Common myeloid progenitor, CD34-positive (primary cell): ENCODE results near the gene AFTPH.
A peak's percentile ranks its signal among the peaks of the same experiment; 100 is the strongest.

Experiments
- CTCF ChIA-PET: fragments of 350-600 bp; sonication (Branson Sonifier 250); formaldehyde crosslinking; loops from one replicate; lab custom pipeline; 2021; ENCODE audit warnings: antibody characterized with exemption; lab: Charles Lee
- POLR2A ChIA-PET: fragments of 350-600 bp; sonication (Branson Sonifier 250); formaldehyde crosslinking; loops from one replicate; lab custom pipeline; 2021; ENCODE audit warnings: antibody characterized with exemption; lab: Charles Lee
- DNase-seq, 3 donors: peaks; one replicate each; pipeline versions ENCODE4 v3.0.0 to v3.0.0-alpha.2; 2013
- H3K27ac ChIP-seq, 2 experiments: 1 replicate in 1 of 2; 2 replicates in 1 of 2; pipeline ENCODE4 v1.7.0; 2013; ENCODE audit warnings: inconsistent platforms in 2 of 2, low read length in 2 of 2, mild to moderate bottlenecking in 2 of 2, low read depth in 1 of 2, moderate library complexity in 1 of 2; ENCODE audit not compliant: severe bottlenecking in 2 of 2, insufficient read depth in 1 of 2, poor library complexity in 1 of 2
- H3K27me3 ChIP-seq, 5 experiments: replicated peaks in 2 of 5; 1 replicate in 3 of 5; 2 replicates in 2 of 5; pipeline versions ENCODE4 v1.6.1 to v1.7.0; 2013; ENCODE audit warnings: low read length in 4 of 5, mild to moderate bottlenecking in 2 of 5, moderate library complexity in 2 of 5, inconsistent platforms in 1 of 5; ENCODE audit not compliant: insufficient read depth in 5 of 5, control insufficient read depth in 4 of 5
- H3K36me3 ChIP-seq, 4 experiments: 1 replicate in 2 of 4; 2 replicates in 2 of 4; pipeline versions ENCODE4 v1.6.1 to v1.7.0; 2013; ENCODE audit warnings: low read length in 3 of 4, control low read depth in 1 of 4, mild to moderate bottlenecking in 1 of 4; ENCODE audit not compliant: control insufficient read depth in 4 of 4, insufficient read depth in 4 of 4
- H3K4me1 ChIP-seq, 4 experiments: 1 replicate in 3 of 4; 2 replicates in 1 of 4; pipeline versions ENCODE4 v1.6.1 to v1.7.1; 2013; ENCODE audit warnings: low read length in 3 of 4, mild to moderate bottlenecking in 3 of 4, control low read depth in 1 of 4, inconsistent platforms in 1 of 4, moderate library complexity in 1 of 4; ENCODE audit not compliant: control insufficient read depth in 4 of 4, insufficient read depth in 4 of 4; ENCODE audit errors: control extremely low read depth in 1 of 4
- H3K4me3 ChIP-seq, 7 experiments: 1 replicate in 4 of 7; 2 replicates in 3 of 7; pipeline versions ENCODE4 v1.5.1 to v1.7.0; 2013; ENCODE audit warnings: mild to moderate bottlenecking in 7 of 7, low read length in 6 of 7, moderate library complexity in 6 of 7, inconsistent platforms in 2 of 7, low read depth in 2 of 7, control low read depth in 1 of 7; ENCODE audit not compliant: insufficient read depth in 4 of 7, control insufficient read depth in 1 of 7; ENCODE audit errors: extremely low read depth in 1 of 7
- H3K9me3 ChIP-seq, 5 experiments: 1 replicate in 4 of 5; 2 replicates in 1 of 5; pipeline versions ENCODE4 v1.6.1 to v1.7.1; 2013; ENCODE audit warnings: low read length in 4 of 5, mild to moderate bottlenecking in 2 of 5, inconsistent platforms in 1 of 5, low read depth in 1 of 5, moderate library complexity in 1 of 5; ENCODE audit not compliant: control insufficient read depth in 4 of 5, insufficient read depth in 2 of 5; ENCODE audit errors: control extremely low read depth in 1 of 5
- WGBS: methylation state at CpG from one replicate; pipeline ENCODE4 v1.1.5; 2013; ENCODE audit not compliant: insufficient coverage; 5-methylcytosine and 5-hydroxymethylcytosine counted together

The AFTPH gene

DNA sequence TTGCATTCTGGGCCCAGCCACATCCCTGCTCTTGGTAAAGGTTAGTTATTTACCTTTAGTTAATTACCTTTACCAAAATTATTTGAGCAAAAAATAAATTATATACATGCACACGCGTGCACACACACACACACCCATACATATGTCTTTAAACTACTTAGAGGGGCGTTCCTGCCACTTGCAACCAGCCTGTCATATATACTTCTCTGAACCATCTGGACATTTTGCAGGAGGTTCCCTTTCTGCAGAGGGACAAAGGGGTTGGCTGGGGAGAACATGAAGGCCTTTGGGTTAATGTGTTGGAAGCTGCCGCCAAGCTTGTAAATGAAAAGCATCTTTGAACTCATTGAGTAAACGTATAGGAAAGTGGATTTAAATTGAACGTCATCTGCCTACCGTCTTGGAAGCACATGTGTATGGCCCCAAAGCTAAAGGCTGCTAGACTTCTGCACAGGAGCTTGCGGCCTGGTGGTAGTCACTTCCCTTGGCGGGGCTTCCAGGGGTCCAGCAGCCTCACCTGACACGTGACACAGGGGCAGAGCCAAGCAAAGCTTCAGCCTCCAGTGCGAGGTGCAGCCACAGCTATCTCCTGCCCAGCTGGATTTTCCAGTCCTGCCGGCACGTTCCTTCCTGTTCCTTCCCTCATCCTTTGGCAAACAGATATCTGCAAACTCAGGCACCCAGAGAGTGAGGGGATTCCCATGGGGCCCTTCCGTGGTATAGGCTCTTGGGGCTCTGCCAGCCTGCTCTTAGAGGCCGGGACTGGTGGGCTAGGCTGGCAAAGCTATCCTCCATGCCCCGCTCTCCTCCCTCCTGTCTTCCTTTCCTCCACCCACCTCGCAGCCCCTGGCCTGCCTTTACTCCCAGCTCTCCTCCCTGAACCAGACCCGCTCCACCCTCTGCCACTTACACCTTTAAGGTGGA is 83.5 kb downstream of the AFTPH start:
- 44% methylated on average over 15 of the region's 18 CpGs for WGBS
- POLR2A ChIA-PET, result interaction anchor here (0.5 to 1.6 kb wide), 8 partner anchors 9 to 153 kb away, joined by 3 to 5 read pairs (median 3); no protein-coding TSS in a partner anchor
- Histone ChIP-seq H3K27me3 (no peaks in the 10 kb centered on the region), H3K36me3 (no peaks in the 10 kb centered on the region), H3K4me1 (peaks cover 10 to 33% (median 30%) of the 10 kb centered on the region in 4 experiments), H3K4me3 (peak overlapping the region in 4 of 7 experiments; percentile 4 to 59 (median 30)), H3K9me3 (peaks cover 0 to 4% (median 0%) of the 10 kb centered on the region in 5 experiments), H3K27ac (peak overlapping the region; percentile 15 to 78)
- peak in 2 of 3 donors; percentile 57 to 67 for DNase-seq
- CTCF ChIA-PET, result interaction anchor here (0.6 to 7.0 kb wide), 28 partner anchors 8 to 424 kb away, joined by 3 to 61 read pairs (median 4); partner anchors contain the start of gene SERTAD2

GRCh38 chr2:64608867-64609226 is 84.7 kb downstream of the AFTPH start:
- DNase-seq, result peak in 2 of 3 donors; percentile 19 to 49
- H3K4me3 ChIP-seq, result peak overlapping the region; percentile 32 to 86 (median 66)

GRCh38 chr2:64609227-64609941 is 85.3 kb downstream of the AFTPH start:
- Histone ChIP-seq H3K27ac (peak overlapping the region; percentile 77 to 85), H3K9me3 (no peaks in the 10 kb centered on the region), H3K36me3 (no peaks in the 10 kb centered on the region), H3K4me3 (peak overlapping the region; percentile 32 to 86 (median 73)), H3K27me3 (no peaks in the 10 kb centered on the region), H3K4me1 (peaks cover 10 to 38% (median 32%) of the 10 kb centered on the region in 4 experiments)
- peak; percentile 73 to 86 (median 84) for DNase-seq
- ChIA-PET POLR2A (interaction anchor here (1.1 kb wide), 1 partner anchor 7 kb away, joined by 3 read pairs; no protein-coding TSS in a partner anchor), CTCF (interaction anchor here (0.9 to 7.0 kb wide), 12 partner anchors 9 to 223 kb away, joined by 3 to 61 read pairs (median 4); no protein-coding TSS in a partner anchor)
- under 1% methylated on average over 66 of the region's 74 CpGs for WGBS

More at GRCh38 chr2:64608867-64609226, 84.7 kb downstream of the AFTPH start:
- Histone ChIP-seq H3K27ac (no peak overlapping the region), H3K9me3 (peaks cover 0 to 4% (median 0%) of the 10 kb centered on the region in 5 experiments), H3K4me1 (peaks cover 10 to 38% (median 32%) of the 10 kb centered on the region in 4 experiments), H3K36me3 (no peaks in the 10 kb centered on the region), H3K27me3 (no peaks in the 10 kb centered on the region)
- CTCF ChIA-PET, result interaction anchor here (0.7 to 7.0 kb wide), 13 partner anchors 8 to 223 kb away, joined by 3 to 61 read pairs (median 4); partner anchors contain the start of gene SERTAD2
- 8% methylated on average over 19 of the region's 20 CpGs for WGBS
- POLR2A ChIA-PET, result interaction anchor here (1.1 kb wide), 1 partner anchor 8 kb away, joined by 3 read pairs; no protein-coding TSS in a partner anchor

- H3K4me1 ChIP-seq, result peaks cover 10 to 38% (median 32%) of the 10 kb centered on the region in 4 experiments
- H3K9me3 ChIP-seq, result no peaks in the 10 kb centered on the region
- H3K27me3 ChIP-seq, result no peaks in the 10 kb centered on the region
- no peaks in the 10 kb centered on the region for H3K36me3 ChIP-seq
- ChIA-PET POLR2A (no interaction called here), CTCF (interaction anchor here (0.9 to 7.0 kb wide), 6 partner anchors 9 to 46 kb away, joined by 3 to 61 read pairs (median 4); no protein-coding TSS in a partner anchor)
- no peak for DNase-seq
- 92% methylated on average over 3 of the region's 3 CpGs for WGBS
- H3K4me3 ChIP-seq, result peak overlapping the region; percentile 32 to 86 (median 73)
- H3K27ac ChIP-seq, result peak overlapping the region; percentile 77 to 85
These were observed 85.8 kb downstream of the AFTPH start for GRCh38 chr2:64609942-64610281.

GRCh38 chr2:64610316-64610855 is 86.3 kb downstream of the AFTPH start:
- WGBS, result no CpG with 5 or more reads among the region's 6 CpGs
- H3K4me3 ChIP-seq, result peak overlapping the region in 1 of 7 experiments; percentile 86
- H3K36me3 ChIP-seq, result no peaks in the 10 kb centered on the region
- ChIA-PET CTCF (interaction anchor here (0.9 to 7.0 kb wide), 4 partner anchors 21 to 45 kb away, joined by 3 to 61 read pairs (median 4); no protein-coding TSS in a partner anchor), POLR2A (no interaction called here)
- no peak overlapping the region for H3K27ac ChIP-seq
- DNase-seq, result no peak
- peaks cover 10 to 38% (median 32%) of the 10 kb centered on the region in 4 experiments for H3K4me1 ChIP-seq
- no peaks in the 10 kb centered on the region for H3K27me3 ChIP-seq
- H3K9me3 ChIP-seq, result no peaks in the 10 kb centered on the region

GRCh38 chr2:64612575-64613195 is 88.6 kb downstream of the AFTPH start:
- no peak overlapping the region for H3K4me3 ChIP-seq
- no peak overlapping the region for H3K27ac ChIP-seq
- H3K36me3 ChIP-seq, result no peaks in the 10 kb centered on the region
- 100% methylated on average over 4 of the region's 5 CpGs for WGBS
- ChIA-PET CTCF (interaction anchor here (0.7 to 1.5 kb wide), 3 partner anchors 8 to 239 kb away, joined by 3 to 5 read pairs (median 4); no protein-coding TSS in a partner anchor), POLR2A (no interaction called here)
- H3K27me3 ChIP-seq, result no peaks in the 10 kb centered on the region
- no peak for DNase-seq
- H3K4me1 ChIP-seq, result peaks cover 9 to 41% (median 30%) of the 10 kb centered on the region in 4 experiments
- H3K9me3 ChIP-seq, result no peaks in the 10 kb centered on the region
